Natural killer cell (primary cell): Measurements from ENCODE around the gene RWDD1. TPM values are rescaled to one million over a fixed set of nuclear protein-coding genes. Genes with fewer than 3 reads are reported as not detected.

Experiments used
- ATAC-seq, 3 donors: fragments of 150-1000 bp in 2 of 3; fragments of 200-7000 bp in 1 of 3; cut with Tn5 transposase; 1 replicate in 1 of 3; 2 replicates in 2 of 3; pipeline ENCODE4 v1.10.0; 2021; ENCODE audit warnings: mild to moderate bottlenecking in 2 of 3, moderate library complexity in 2 of 3
- DNase-seq, 2 donors: peaks; one replicate each; pipeline versions ENCODE4 v3.0.0 to v3.0.0-alpha.2; 2013 to 2021; ENCODE audit warnings: mixed read lengths in 1 of 2
- H3K27ac ChIP-seq: one replicate; pipeline ENCODE4 v1.5.1; 2013; ENCODE audit warnings: mild to moderate bottlenecking, low read length
- H3K27me3 ChIP-seq: one replicate; pipeline ENCODE4 v1.6.1; 2013; ENCODE audit warnings: low read length; ENCODE audit not compliant: control insufficient read depth, insufficient read depth
- H3K36me3 ChIP-seq: one replicate; pipeline ENCODE4 v1.6.1; 2013; ENCODE audit warnings: low read length; ENCODE audit not compliant: control insufficient read depth, insufficient read depth
- H3K4me1 ChIP-seq: one replicate; pipeline ENCODE4 v1.6.1; 2013; ENCODE audit warnings: low read length; ENCODE audit not compliant: control insufficient read depth, insufficient read depth
- H3K4me3 ChIP-seq: one replicate; pipeline ENCODE4 v1.5.1; 2013; ENCODE audit warnings: low read length
- H3K9me3 ChIP-seq: one replicate; pipeline ENCODE4 v1.6.1; 2013; ENCODE audit warnings: low read length; ENCODE audit not compliant: control insufficient read depth, insufficient read depth
- H3K27ac Mint-ChIP-seq, 2 donors: one replicate each; pipeline ENCODE4 v1.8.0; 2022; ENCODE audit warnings: mild to moderate bottlenecking in 2 of 2, mixed read lengths in 2 of 2, moderate library complexity in 1 of 2
- H3K27me3 Mint-ChIP-seq, 2 donors: one replicate each; pipeline ENCODE4 v1.8.0; 2022; ENCODE audit warnings: low read depth in 2 of 2, mixed read lengths in 2 of 2
- H3K36me3 Mint-ChIP-seq: one replicate; pipeline ENCODE4 v1.8.0; 2022; ENCODE audit warnings: mixed read lengths
- H3K4me1 Mint-ChIP-seq, 2 donors: one replicate each; pipeline ENCODE4 v1.8.0; 2022; ENCODE audit warnings: mixed read lengths in 2 of 2
- H3K4me3 Mint-ChIP-seq: one replicate; pipeline ENCODE4 v1.8.0; 2022; ENCODE audit warnings: mild to moderate bottlenecking, moderate library complexity, mixed read lengths
- H3K9me3 Mint-ChIP-seq, 2 donors: one replicate each; pipeline ENCODE4 v1.8.0; 2022; ENCODE audit warnings: mixed read lengths in 2 of 2
- CTCF ChIP-seq: fragments of 200-600 bp; IDR thresholded peaks from one replicate; pipeline ENCODE4 v1.8.0; 2022; ENCODE audit warnings: antibody characterized with exemption
- WGBS: methylation state at CpG from one replicate; pipeline ENCODE4 v1.1.7; 2013; ENCODE audit warnings: missing lambda C conversion rate; ENCODE audit not compliant: insufficient coverage; 5-methylcytosine and 5-hydroxymethylcytosine counted together
- intact Hi-C: fragments of 100-400 bp; cut with micrococcal nuclease; formaldehyde crosslinking; loops from one replicate; pipeline ENCODE4 v1.14.2; 2022
- total RNA-seq, 4 donors: library from RNA; stranded (reverse); fragments of 120-200 nt in 1 of 4; gene quantifications; one replicate each; pipeline versions ENCODE4 v1.2.3 to v1.2.4, GENCODE V29; 2013 to 2022

RWDD1 gene
- total RNA-seq, 3 donors from 2014 or later (not counting 1 experiment from before 2014, with no cell fraction given): 47.0 to 48.9 (median 47.1) TPM

- intact Hi-C loops: loop anchor here (2.0 to 5.0 kb wide), 2 partner anchors 275 to 344 kb away; no protein-coding TSS in a partner anchor
- ATAC-seq: peak; percentile 83 to 95 (median 90)
- Mint-ChIP-seq H3K27me3 (peaks cover 31 to 35% of the 10 kb centered on the region in 2 donors), H3K9me3 (no peaks in the 10 kb centered on the region), H3K27ac (no peak overlapping the region), H3K4me1 (no peaks in the 10 kb centered on the region), H3K4me3 (no peak overlapping the region), H3K36me3 (no peaks in the 10 kb centered on the region)
- DNase-seq: peak; percentile 54 to 84
- WGBS: 71% methylated on average over 8 of the region's 9 CpGs
- Histone ChIP-seq H3K27me3 (peaks cover 10% of the 10 kb centered on the region), H3K9me3 (no peaks in the 10 kb centered on the region), H3K4me1 (peaks cover 8% of the 10 kb centered on the region), H3K4me3 (no peak overlapping the region), H3K36me3 (no peaks in the 10 kb centered on the region), H3K27ac (no peak overlapping the region)
- peak; percentile 93 for TF ChIP-seq CTCF
Measured at GRCh38 chr6:116561377-116562018, 9.8 kb upstream of the RWDD1 start.

GRCh38 chr6:116562019-116562403 lies 9.3 kb upstream of the RWDD1 start:
- intact Hi-C loops: loop anchor here (5.0 kb wide), 1 partner anchor 345 kb away; no protein-coding TSS in a partner anchor
- no peak overlapping the region for H3K4me3 ChIP-seq
- peaks cover 10% of the 10 kb centered on the region for H3K27me3 ChIP-seq
- Mint-ChIP-seq H3K4me3 (no peak overlapping the region), H3K27me3 (peaks cover 35 to 40% of the 10 kb centered on the region in 2 donors), H3K27ac (no peak overlapping the region), H3K9me3 (no peaks in the 10 kb centered on the region), H3K4me1 (no peaks in the 10 kb centered on the region), H3K36me3 (no peaks in the 10 kb centered on the region)
- no peaks in the 10 kb centered on the region for H3K9me3 ChIP-seq
- no peak for TF ChIP-seq CTCF
- 98% methylated on average over 3 of the region's 4 CpGs for WGBS
- no peak for DNase-seq
- peaks cover 8% of the 10 kb centered on the region for H3K4me1 ChIP-seq
- H3K36me3 ChIP-seq: no peaks in the 10 kb centered on the region
- ATAC-seq: no peak
- H3K27ac ChIP-seq: no peak overlapping the region

GRCh38 chr6:116562614-116563013 lies 8.7 kb upstream of the RWDD1 start:
- Mint-ChIP-seq H3K27ac (no peak overlapping the region), H3K9me3 (no peaks in the 10 kb centered on the region), H3K27me3 (peaks cover 35 to 41% of the 10 kb centered on the region in 2 donors), H3K36me3 (no peaks in the 10 kb centered on the region), H3K4me1 (no peaks in the 10 kb centered on the region), H3K4me3 (no peak overlapping the region)
- Histone ChIP-seq H3K4me3 (no peak overlapping the region), H3K27ac (no peak overlapping the region), H3K36me3 (no peaks in the 10 kb centered on the region), H3K27me3 (peaks cover 10% of the 10 kb centered on the region), H3K9me3 (no peaks in the 10 kb centered on the region), H3K4me1 (peaks cover 8% of the 10 kb centered on the region)
- 88% methylated on average over 3 of the region's 3 CpGs for WGBS
- intact Hi-C loops: loop anchor here (5.0 kb wide), 1 partner anchor 345 kb away; no protein-coding TSS in a partner anchor
- DNase-seq (no peak), ATAC-seq (no peak)
- TF ChIP-seq CTCF: no peak
